ENCODE results near the gene OLFM1. TPM values are rescaled to one million over a fixed set of nuclear protein-coding genes. Genes with fewer than 3 reads are reported as not detected.

The OLFM1 gene
- total RNA-seq, 1 experiment from 2014 or later: 0.39 TPM

GRCh38 chr9:135079018-135079417, 8.4 kb upstream of the OLFM1 start:
- Histone ChIP-seq H3K4me1 (ENCODE audit: control insufficient read depth, insufficient read depth, low read length) (no peaks in the 10 kb centered on the region), H3K27ac (ENCODE audit: low read length) (no peak overlapping the region), H3K27me3 (ENCODE audit: control insufficient read depth, insufficient read depth, low read length) (no peaks in the 10 kb centered on the region), H3K9me3 (ENCODE audit: control insufficient read depth, insufficient read depth, low read depth, low read length) (no peaks in the 10 kb centered on the region), H3K36me3 (ENCODE audit: control insufficient read depth, insufficient read depth, low read length) (no peaks in the 10 kb centered on the region), H3K4me3 (ENCODE audit: low read depth in 2 of 2, low read length in 2 of 2) (no peak overlapping the region)
- intact Hi-C loops (cut with micrococcal nuclease; ENCODE audit: unreplicated experiment) (no loop called here), in situ Hi-C loops (cut with HindIII; ENCODE audit: low pct_unique_long_range_greater_than_20kb, low sequenced_read_pairs) (no loop called here)
- no peak for TF ChIP-seq POLR2AphosphoS5 (IDR thresholded peaks at IDR 0.05; ENCODE audit: low read depth, low read length)
- ChIA-PET POLR2A (no interaction called here), CTCF (no interaction called here)
- no peak for ATAC-seq
- no peak for DNase-seq (ENCODE audit: low read depth, low spot score)
- no TSS peak for BruUV-seq (replicated peaks)

GRCh38 chr9:135079676-135080075, 7.8 kb upstream of the OLFM1 start:
- H3K27me3 ChIP-seq (ENCODE audit: control insufficient read depth, insufficient read depth, low read length): no peaks in the 10 kb centered on the region
- POLR2A ChIA-PET: no interaction called here
- in situ Hi-C loops (cut with HindIII; ENCODE audit: low pct_unique_long_range_greater_than_20kb, low sequenced_read_pairs): no loop called here

GRCh38 chr9:135080286-135081263, 6.9 kb upstream of the OLFM1 start:
- no peaks in the 10 kb centered on the region for H3K4me1 ChIP-seq (ENCODE audit: control insufficient read depth, insufficient read depth, low read length)
- ATAC-seq: no peak
- no peaks in the 10 kb centered on the region for H3K9me3 ChIP-seq (ENCODE audit: control insufficient read depth, insufficient read depth, low read depth, low read length)
- no peak for TF ChIP-seq POLR2AphosphoS5 (IDR thresholded peaks at IDR 0.05; ENCODE audit: low read depth, low read length)
- no peak for TF ChIP-seq SIN3A (IDR thresholded peaks at IDR 0.05; ENCODE audit: borderline replicate concordance, insufficient read depth, low read depth, low read length)
- TF ChIP-seq TCF7L2 (IDR thresholded peaks at IDR 0.05; ENCODE audit: low read depth, low read length): no peak
- TF ChIP-seq REST (IDR thresholded peaks at IDR 0.05; ENCODE audit: insufficient read depth in 1 of 2, low read depth in 2 of 2, low read length in 1 of 2): no peak
- no peak for TF ChIP-seq CTCF (IDR thresholded peaks at IDR 0.05)
- no peak for DNase-seq (ENCODE audit: low read depth, low spot score)
- in situ Hi-C loops (cut with HindIII; ENCODE audit: low pct_unique_long_range_greater_than_20kb, low sequenced_read_pairs) (no loop called here), intact Hi-C loops (cut with micrococcal nuclease; ENCODE audit: unreplicated experiment) (no loop called here)
- no TSS peak for BruUV-seq (replicated peaks)
- no peaks in the 10 kb centered on the region for H3K36me3 ChIP-seq (ENCODE audit: control insufficient read depth, insufficient read depth, low read length)
- H3K27me3 ChIP-seq (ENCODE audit: control insufficient read depth, insufficient read depth, low read length): no peaks in the 10 kb centered on the region; the same call in 1 of the 2 replicates
- no peak overlapping the region for H3K4me3 ChIP-seq (ENCODE audit: low read depth in 2 of 2, low read length in 2 of 2)
- no peak overlapping the region for H3K27ac ChIP-seq (ENCODE audit: low read length)
- ChIA-PET CTCF (no interaction called here), POLR2A (interaction anchor here (0.6 kb wide), 1 partner anchor 73 kb away, joined by 3 read pairs; no protein-coding TSS in a partner anchor)

More at GRCh38 chr9:135079676-135080075, 7.8 kb upstream of the OLFM1 start:
- no peak overlapping the region for H3K27ac ChIP-seq (ENCODE audit: low read length)
- H3K4me3 ChIP-seq (ENCODE audit: low read depth in 2 of 2, low read length in 2 of 2): no peak overlapping the region
- TF ChIP-seq TCF7L2 (IDR thresholded peaks at IDR 0.05; ENCODE audit: low read depth, low read length) (no peak), POLR2AphosphoS5 (IDR thresholded peaks at IDR 0.05; ENCODE audit: low read depth, low read length) (no peak), SIN3A (IDR thresholded peaks at IDR 0.05; ENCODE audit: borderline replicate concordance, insufficient read depth, low read depth, low read length) (no peak), REST (IDR thresholded peaks at IDR 0.05; ENCODE audit: insufficient read depth in 1 of 2, low read depth in 2 of 2, low read length in 1 of 2) (no peak)
- CTCF ChIA-PET: no interaction called here
- DNase-seq (ENCODE audit: low read depth, low spot score) (no peak), ATAC-seq (no peak)
- no peaks in the 10 kb centered on the region for H3K4me1 ChIP-seq (ENCODE audit: control insufficient read depth, insufficient read depth, low read length)
- intact Hi-C loops (cut with micrococcal nuclease; ENCODE audit: unreplicated experiment): no loop called here
- BruUV-seq (replicated peaks): no TSS peak
- no peaks in the 10 kb centered on the region for H3K36me3 ChIP-seq (ENCODE audit: control insufficient read depth, insufficient read depth, low read length)
- H3K9me3 ChIP-seq (ENCODE audit: control insufficient read depth, insufficient read depth, low read depth, low read length): no peaks in the 10 kb centered on the region

Data from Panc1 (cell line).